Measurements from ENCODE around the gene TIGD3. TPM values are rescaled to one million over a fixed set of nuclear protein-coding genes. Genes with fewer than 3 reads are reported as not detected.

The TIGD3 gene
- total and polyA plus RNA-seq, 4 donors, result 0.08 to 0.33 (median 0.17) TPM; not detected in 1

- Histone ChIP-seq H3K9me3 (ENCODE audit: control insufficient read depth in 4 of 4, low read length in 3 of 4) (no peaks in the 10 kb centered on the region), H3K36me3 (ENCODE audit: control insufficient read depth in 4 of 4, insufficient read depth in 3 of 4, low read depth in 1 of 4, low read length in 3 of 4) (no peaks in the 10 kb centered on the region), H3K4me3 (ENCODE audit: low read depth in 1 of 3, low read length in 3 of 3) (no peak overlapping the region), H3K9ac (ENCODE audit: low read depth in 1 of 2, low read length in 2 of 2) (no peak overlapping the region), H3K27ac (ENCODE audit: low read depth in 1 of 2, low read length in 2 of 2) (no peak overlapping the region), H3K27me3 (ENCODE audit: control insufficient read depth in 4 of 4, insufficient read depth in 4 of 4, low read length in 3 of 4) (no peaks in the 10 kb centered on the region), H3K4me1 (ENCODE audit: control insufficient read depth in 4 of 4, insufficient read depth in 4 of 4, low read length in 3 of 4) (peaks cover 7 to 24% (median 16%) of the 10 kb centered on the region in 4 donors)
- 82% methylated on average over 19 of the region's 19 CpGs for WGBS
- DNase-seq (ENCODE audit: low spot score), result no peak
- no peak for TF ChIP-seq HNF4A (conservative IDR thresholded peaks at IDR 0.05)
- no peak for TF ChIP-seq ZBTB33 (IDR thresholded peaks at IDR 0.05)
- no peak for TF ChIP-seq ATF3 (IDR thresholded peaks at IDR 0.05)
- TF ChIP-seq, protein P1, sequence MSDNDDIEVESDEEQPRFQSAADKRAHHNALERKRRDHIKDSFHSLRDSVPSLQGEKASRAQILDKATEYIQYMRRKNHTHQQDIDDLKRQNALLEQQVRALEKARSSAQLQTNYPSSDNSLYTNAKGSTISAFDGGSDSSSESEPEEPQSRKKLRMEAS (IDR thresholded peaks at IDR 0.05), result no peak
Observed at GRCh38 chr11:65378208-65378927, 23.8 kb downstream of the TIGD3 start.

DNA sequence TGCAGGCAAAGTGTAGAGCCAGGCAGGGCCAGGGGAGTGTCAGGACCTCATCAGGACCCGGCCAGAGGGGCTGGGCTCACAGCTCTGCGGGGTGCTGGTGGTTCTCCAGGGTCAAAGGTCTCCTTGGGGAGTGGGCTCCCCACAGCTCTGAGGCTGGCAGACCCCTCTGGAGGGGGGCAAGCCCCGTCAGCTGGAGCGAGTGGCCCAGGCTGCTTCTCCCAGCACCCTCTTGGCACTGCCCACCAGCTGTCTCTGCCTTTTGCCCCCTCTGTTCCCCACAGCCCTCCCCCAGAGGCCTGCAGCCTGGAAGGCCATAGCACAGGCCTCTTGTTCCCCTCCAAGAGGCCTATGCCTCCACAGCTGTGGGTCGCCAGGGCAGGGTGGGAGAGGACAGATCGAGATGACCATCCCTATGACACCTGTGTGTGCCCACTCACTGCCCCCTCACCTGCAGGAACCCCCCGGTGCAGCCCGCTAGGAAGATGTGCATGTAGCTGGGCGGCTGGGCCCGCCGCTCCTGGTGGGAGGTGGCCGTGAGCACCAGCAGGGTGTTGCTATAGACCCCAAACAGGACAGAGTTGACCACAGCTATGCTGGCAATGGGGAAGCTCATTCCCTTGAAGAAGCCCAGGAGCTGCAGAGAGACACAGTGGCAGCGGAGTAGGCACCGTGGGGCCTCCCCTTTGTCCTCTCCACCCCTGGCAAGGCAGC is 24.5 kb downstream of the TIGD3 start:
- Histone ChIP-seq H3K36me3 (ENCODE audit: control insufficient read depth in 4 of 4, insufficient read depth in 3 of 4, low read depth in 1 of 4, low read length in 3 of 4) (no peaks in the 10 kb centered on the region), H3K9ac (ENCODE audit: low read depth in 1 of 2, low read length in 2 of 2) (no peak overlapping the region), H3K27ac (ENCODE audit: low read depth in 1 of 2, low read length in 2 of 2) (no peak overlapping the region), H3K9me3 (ENCODE audit: control insufficient read depth in 4 of 4, low read length in 3 of 4) (no peaks in the 10 kb centered on the region), H3K4me3 (ENCODE audit: low read depth in 1 of 3, low read length in 3 of 3) (no peak overlapping the region), H3K27me3 (ENCODE audit: control insufficient read depth in 4 of 4, insufficient read depth in 4 of 4, low read length in 3 of 4) (no peaks in the 10 kb centered on the region), H3K4me1 (ENCODE audit: control insufficient read depth in 4 of 4, insufficient read depth in 4 of 4, low read length in 3 of 4) (peaks cover 7 to 24% (median 16%) of the 10 kb centered on the region in 4 donors)
- TF ChIP-seq ATF3 (IDR thresholded peaks at IDR 0.05) (no peak), YY1 (IDR thresholded peaks at IDR 0.05) (no peak), TAF1 (conservative IDR thresholded peaks at IDR 0.05) (no peak), CTCF (IDR thresholded peaks at IDR 0.05; ENCODE audit: low read depth, low read length, missing input control) (no peak), SP1 (IDR thresholded peaks at IDR 0.05) (no peak), FOXA1 (IDR thresholded peaks at IDR 0.05) (no peak), NR2F2 (IDR thresholded peaks at IDR 0.05) (no peak), RAD21 (IDR thresholded peaks at IDR 0.05) (no peak), RXRA (IDR thresholded peaks at IDR 0.05) (no peak), HNF4A (conservative IDR thresholded peaks at IDR 0.05) (no peak), JUND (IDR thresholded peaks at IDR 0.05) (no peak), ZBTB33 (IDR thresholded peaks at IDR 0.05) (no peak), HNF4G (IDR thresholded peaks at IDR 0.05) (no peak)
- TF ChIP-seq, protein P2, sequence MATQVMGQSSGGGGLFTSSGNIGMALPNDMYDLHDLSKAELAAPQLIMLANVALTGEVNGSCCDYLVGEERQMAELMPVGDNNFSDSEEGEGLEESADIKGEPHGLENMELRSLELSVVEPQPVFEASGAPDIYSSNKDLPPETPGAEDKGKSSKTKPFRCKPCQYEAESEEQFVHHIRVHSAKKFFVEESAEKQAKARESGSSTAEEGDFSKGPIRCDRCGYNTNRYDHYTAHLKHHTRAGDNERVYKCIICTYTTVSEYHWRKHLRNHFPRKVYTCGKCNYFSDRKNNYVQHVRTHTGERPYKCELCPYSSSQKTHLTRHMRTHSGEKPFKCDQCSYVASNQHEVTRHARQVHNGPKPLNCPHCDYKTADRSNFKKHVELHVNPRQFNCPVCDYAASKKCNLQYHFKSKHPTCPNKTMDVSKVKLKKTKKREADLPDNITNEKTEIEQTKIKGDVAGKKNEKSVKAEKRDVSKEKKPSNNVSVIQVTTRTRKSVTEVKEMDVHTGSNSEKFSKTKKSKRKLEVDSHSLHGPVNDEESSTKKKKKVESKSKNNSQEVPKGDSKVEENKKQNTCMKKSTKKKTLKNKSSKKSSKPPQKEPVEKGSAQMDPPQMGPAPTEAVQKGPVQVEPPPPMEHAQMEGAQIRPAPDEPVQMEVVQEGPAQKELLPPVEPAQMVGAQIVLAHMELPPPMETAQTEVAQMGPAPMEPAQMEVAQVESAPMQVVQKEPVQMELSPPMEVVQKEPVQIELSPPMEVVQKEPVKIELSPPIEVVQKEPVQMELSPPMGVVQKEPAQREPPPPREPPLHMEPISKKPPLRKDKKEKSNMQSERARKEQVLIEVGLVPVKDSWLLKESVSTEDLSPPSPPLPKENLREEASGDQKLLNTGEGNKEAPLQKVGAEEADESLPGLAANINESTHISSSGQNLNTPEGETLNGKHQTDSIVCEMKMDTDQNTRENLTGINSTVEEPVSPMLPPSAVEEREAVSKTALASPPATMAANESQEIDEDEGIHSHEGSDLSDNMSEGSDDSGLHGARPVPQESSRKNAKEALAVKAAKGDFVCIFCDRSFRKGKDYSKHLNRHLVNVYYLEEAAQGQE (IDR thresholded peaks at IDR 0.05), result no peak
- TF ChIP-seq, protein P1 (IDR thresholded peaks at IDR 0.05), result no peak
- DNase-seq (ENCODE audit: low spot score), result no peak
- WGBS, result 95% methylated on average over 14 of the region's 14 CpGs

All from liver (tissue), 9 donors.